SK-N-SH treated with all-trans-retinoic acid at 6 μM for 48 hours (cell line): Measurements from ENCODE around the gene TIAM2.

ENCODE experiments used
- ATAC-seq: fragments of 200-7000 bp; cut with Tn5 transposase; 3 replicates; pipeline ENCODE4 v1.9.1; 2020; ENCODE audit warnings: mild to moderate bottlenecking, moderate library complexity
- ARNTL ChIP-seq: fragments of 450-650 bp; formaldehyde crosslinking; IDR thresholded peaks from 2 replicates; pipeline ENCODE4 v1.5.0; 2020; ENCODE audit warnings: low read depth, mild to moderate bottlenecking, moderate library complexity, borderline replicate concordance
- BACH2 ChIP-seq: fragments of 250-450 bp; sonication (Bioruptor Pico); IDR thresholded peaks from 2 replicates; pipeline ENCODE4 v1.9.0; 2021; ENCODE audit warnings: mild to moderate bottlenecking, borderline replicate concordance
- CREB5 ChIP-seq: fragments of 250-450 bp; sonication (Bioruptor Pico); IDR thresholded peaks from 2 replicates; pipeline ENCODE4 v1.5.1; 2020; ENCODE audit warnings: low read depth, mild to moderate bottlenecking, moderate library complexity
- CSDC2 ChIP-seq: fragments of 250-450 bp; sonication (Bioruptor Pico); IDR thresholded peaks from 2 replicates; pipeline ENCODE4 v1.5.0; 2020; ENCODE audit warnings: mild to moderate bottlenecking, moderate library complexity
- CSRNP3 ChIP-seq: fragments of 250-450 bp; sonication (Bioruptor Pico); IDR thresholded peaks from 2 replicates; pipeline ENCODE4 v1.5.1; 2021; ENCODE audit warnings: mild to moderate bottlenecking, moderate library complexity
- ESRRG ChIP-seq: fragments of 250-450 bp; sonication (Bioruptor Pico); IDR thresholded peaks from 2 replicates; pipeline ENCODE4 v1.6.1; 2021; ENCODE audit warnings: mild to moderate bottlenecking
- GLIS3 ChIP-seq: fragments of 250-450 bp; sonication (Bioruptor Pico); IDR thresholded peaks from 2 replicates; pipeline ENCODE4 v1.5.0; 2020; ENCODE audit warnings: mild to moderate bottlenecking, moderate library complexity
- ISL1 ChIP-seq: fragments of 250-450 bp; sonication (Bioruptor Pico); IDR thresholded peaks from 2 replicates; pipeline ENCODE4 v2.1.2; 2022; ENCODE audit warnings: mild to moderate bottlenecking, moderate library complexity
- OSR1 ChIP-seq: fragments of 250-450 bp; sonication (Bioruptor Pico); IDR thresholded peaks from 2 replicates; pipeline ENCODE4 v1.8.0; 2022; ENCODE audit warnings: moderate library complexity, mild to moderate bottlenecking, inconsistent platforms
- PATZ1 ChIP-seq: fragments of 250-450 bp; sonication (Bioruptor Pico); IDR thresholded peaks from 2 replicates; pipeline ENCODE4 v1.8.0; 2020; ENCODE audit warnings: mild to moderate bottlenecking, moderate library complexity, borderline replicate concordance
- POU6F1 ChIP-seq: fragments of 250-450 bp; sonication (Bioruptor Pico); IDR thresholded peaks from 2 replicates; pipeline ENCODE4 v1.8.0; 2021; ENCODE audit warnings: low read depth, mild to moderate bottlenecking, moderate library complexity, borderline replicate concordance
- PPARA ChIP-seq: fragments of 250-450 bp; sonication (Bioruptor Pico); IDR thresholded peaks from 2 replicates; pipeline ENCODE4 v1.5.0; 2020; ENCODE audit warnings: mild to moderate bottlenecking, borderline replicate concordance
- RARB ChIP-seq: fragments of 250-450 bp; sonication (Bioruptor Pico); IDR thresholded peaks from 2 replicates; pipeline ENCODE4 v1.8.0; 2021; ENCODE audit warnings: mild to moderate bottlenecking, moderate library complexity
- SNAI2 ChIP-seq: fragments of 250-450 bp; sonication (Bioruptor Pico); IDR thresholded peaks from 2 replicates; pipeline ENCODE4 v1.5.0; 2020; ENCODE audit warnings: mild to moderate bottlenecking, moderate library complexity
- TOX ChIP-seq: fragments of 250-450 bp; sonication (Bioruptor Pico); IDR thresholded peaks from 2 replicates; pipeline ENCODE4 v1.8.0; 2021; ENCODE audit warnings: mild to moderate bottlenecking, moderate library complexity, borderline replicate concordance
- ZC3H10 ChIP-seq: fragments of 250-450 bp; sonication (Bioruptor Pico); IDR thresholded peaks from 2 replicates; pipeline ENCODE4 v1.5.1; 2021; ENCODE audit warnings: mild to moderate bottlenecking, moderate library complexity
- ZFP3 ChIP-seq: fragments of 250-450 bp; sonication (Bioruptor Pico); IDR thresholded peaks from 2 replicates; pipeline ENCODE4 v1.5.0; 2020; ENCODE audit warnings: mild to moderate bottlenecking, moderate library complexity
- ZFP30 ChIP-seq: fragments of 450-650 bp; formaldehyde crosslinking; IDR thresholded peaks from 2 replicates; pipeline ENCODE4 v1.5.0; 2022; ENCODE audit warnings: mild to moderate bottlenecking, moderate library complexity
- ZNF8 ChIP-seq: fragments of 450-650 bp; formaldehyde crosslinking; IDR thresholded peaks from 2 replicates; pipeline ENCODE4 v1.5.0; 2020; ENCODE audit warnings: mild to moderate bottlenecking, moderate library complexity
- TF ChIP-seq, protein P1 (sequence below): fragments of 250-450 bp; sonication (Bioruptor Pico); IDR thresholded peaks from 2 replicates; pipeline ENCODE4 v1.5.0; 2020; ENCODE audit warnings: mild to moderate bottlenecking, moderate library complexity

TIAM2 gene

DNA sequence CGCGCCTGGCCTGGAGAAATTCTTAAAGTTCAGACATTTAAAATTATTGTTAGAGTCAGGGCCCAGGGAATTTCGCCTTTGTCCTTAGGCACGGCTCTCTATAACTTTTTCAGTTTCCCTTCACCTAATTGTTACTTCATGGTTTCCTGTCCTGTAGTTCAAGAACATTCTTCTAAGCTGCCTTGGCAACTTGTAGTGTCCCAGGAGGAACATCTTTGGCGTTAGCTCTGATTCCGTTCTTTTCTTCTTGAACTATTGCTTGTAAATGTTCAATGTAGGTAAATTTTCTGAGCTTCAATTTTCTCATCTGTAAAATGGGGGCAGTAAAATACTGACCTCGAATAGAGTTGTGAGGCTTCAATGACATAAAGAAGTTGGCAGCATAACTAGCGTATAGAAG, 41.8 kb downstream of the TIAM2 start:
- TF ChIP-seq SNAI2, result no peak
- TF ChIP-seq ISL1, result no peak
- TF ChIP-seq ARNTL (CRISPR knock-in tag), result no peak
- TF ChIP-seq CREB5 (CRISPR knock-in tag), result no peak
- TF ChIP-seq CSRNP3 (CRISPR knock-in tag), result no peak
- no peak for TF ChIP-seq BACH2
- no peak for TF ChIP-seq ZFP30 (CRISPR knock-in tag)
- no peak for TF ChIP-seq PATZ1 (CRISPR knock-in tag)
- no peak for TF ChIP-seq ESRRG (CRISPR knock-in tag)
- TF ChIP-seq OSR1 (CRISPR knock-in tag), result no peak
- no peak for TF ChIP-seq ZNF8 (CRISPR knock-in tag)
- TF ChIP-seq ZFP3, result no peak
- no peak for TF ChIP-seq GLIS3 (CRISPR knock-in tag)
- TF ChIP-seq PPARA, result no peak
- no peak for TF ChIP-seq ZC3H10 (CRISPR knock-in tag)
- TF ChIP-seq TOX (CRISPR knock-in tag), result no peak
- no peak for TF ChIP-seq RARB
- TF ChIP-seq POU6F1 (CRISPR knock-in tag), result no peak
- ATAC-seq, result no peak

GRCh38 chr6:155038104-155038503, 43.0 kb downstream of the TIAM2 start:
- no peak for ATAC-seq
- TF ChIP-seq PPARA (no peak), ISL1 (no peak), CSDC2 (CRISPR knock-in tag) (no peak), ZFP3 (no peak), ARNTL (CRISPR knock-in tag) (no peak), ZFP30 (CRISPR knock-in tag) (no peak), TOX (CRISPR knock-in tag) (no peak), CREB5 (CRISPR knock-in tag) (no peak), PATZ1 (CRISPR knock-in tag) (no peak), ZC3H10 (CRISPR knock-in tag) (no peak), GLIS3 (CRISPR knock-in tag) (no peak), SNAI2 (no peak)
- TF ChIP-seq, protein P1, sequence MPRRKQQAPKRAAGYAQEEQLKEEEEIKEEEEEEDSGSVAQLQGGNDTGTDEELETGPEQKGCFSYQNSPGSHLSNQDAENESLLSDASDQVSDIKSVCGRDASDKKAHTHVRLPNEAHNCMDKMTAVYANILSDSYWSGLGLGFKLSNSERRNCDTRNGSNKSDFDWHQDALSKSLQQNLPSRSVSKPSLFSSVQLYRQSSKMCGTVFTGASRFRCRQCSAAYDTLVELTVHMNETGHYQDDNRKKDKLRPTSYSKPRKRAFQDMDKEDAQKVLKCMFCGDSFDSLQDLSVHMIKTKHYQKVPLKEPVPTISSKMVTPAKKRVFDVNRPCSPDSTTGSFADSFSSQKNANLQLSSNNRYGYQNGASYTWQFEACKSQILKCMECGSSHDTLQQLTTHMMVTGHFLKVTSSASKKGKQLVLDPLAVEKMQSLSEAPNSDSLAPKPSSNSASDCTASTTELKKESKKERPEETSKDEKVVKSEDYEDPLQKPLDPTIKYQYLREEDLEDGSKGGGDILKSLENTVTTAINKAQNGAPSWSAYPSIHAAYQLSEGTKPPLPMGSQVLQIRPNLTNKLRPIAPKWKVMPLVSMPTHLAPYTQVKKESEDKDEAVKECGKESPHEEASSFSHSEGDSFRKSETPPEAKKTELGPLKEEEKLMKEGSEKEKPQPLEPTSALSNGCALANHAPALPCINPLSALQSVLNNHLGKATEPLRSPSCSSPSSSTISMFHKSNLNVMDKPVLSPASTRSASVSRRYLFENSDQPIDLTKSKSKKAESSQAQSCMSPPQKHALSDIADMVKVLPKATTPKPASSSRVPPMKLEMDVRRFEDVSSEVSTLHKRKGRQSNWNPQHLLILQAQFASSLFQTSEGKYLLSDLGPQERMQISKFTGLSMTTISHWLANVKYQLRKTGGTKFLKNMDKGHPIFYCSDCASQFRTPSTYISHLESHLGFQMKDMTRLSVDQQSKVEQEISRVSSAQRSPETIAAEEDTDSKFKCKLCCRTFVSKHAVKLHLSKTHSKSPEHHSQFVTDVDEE (CRISPR knock-in tag), result no peak
